SJCRH30 (cell line): ENCODE results near the gene ADAMTSL1. TPM values are rescaled to one million over a fixed set of nuclear protein-coding genes. Genes with fewer than 3 reads are reported as not detected.
A peak's percentile ranks its signal among the peaks of the same experiment; 100 is the strongest.

ENCODE experiments used
- DNase-seq, 2 experiments: peaks; one replicate each; pipeline ENCODE4 v3.0.0-alpha.2; 2015 to 2020
- H3K27ac ChIP-seq: fragments of 250-450 bp; sonication (Bioruptor Pico); 2 replicates; pipeline ENCODE4 v1.5.1; 2020; ENCODE audit warnings: mild to moderate bottlenecking, moderate library complexity
- H3K27me3 ChIP-seq: fragments of 250-450 bp; sonication (Bioruptor Pico); 2 replicates; pipeline ENCODE4 v1.5.1; 2020; ENCODE audit warnings: mild to moderate bottlenecking, moderate library complexity
- H3K36me3 ChIP-seq: fragments of 250-450 bp; sonication (Bioruptor Pico); 2 replicates; pipeline ENCODE4 v1.5.1; 2020; ENCODE audit warnings: mild to moderate bottlenecking, moderate library complexity
- H3K4me1 ChIP-seq: fragments of 250-450 bp; sonication (Bioruptor Pico); 2 replicates; pipeline ENCODE4 v1.5.1; 2020; ENCODE audit warnings: mild to moderate bottlenecking, moderate library complexity
- H3K4me3 ChIP-seq: fragments of 250-450 bp; sonication (Bioruptor Pico); 2 replicates; pipeline ENCODE4 v1.5.1; 2020; ENCODE audit warnings: mild to moderate bottlenecking, moderate library complexity
- H3K9me3 ChIP-seq: fragments of 250-450 bp; sonication (Bioruptor Pico); replicated peaks from 2 replicates; pipeline ENCODE4 v1.5.1; 2020; ENCODE audit warnings: mild to moderate bottlenecking, moderate library complexity
- total RNA-seq: library from RNA; depleted of rRNA; stranded (reverse); fragments of >200 nt; shearing (Covaris generic); gene quantifications from 2 replicates; pipeline ENCODE4 v1.2.3, GENCODE V29; 2014

Gene ADAMTSL1
- total RNA-seq, 1 experiment from 2014 or later: 3.3 TPM

- no peaks in the 10 kb centered on the region for H3K9me3 ChIP-seq
- no peak overlapping the region for H3K4me3 ChIP-seq
- no peaks in the 10 kb centered on the region for H3K27me3 ChIP-seq
- H3K36me3 ChIP-seq: no peaks in the 10 kb centered on the region
- DNase-seq: no peak
- no peak overlapping the region for H3K27ac ChIP-seq
- peaks cover 5% of the 10 kb centered on the region for H3K4me1 ChIP-seq
These were observed 432.1 kb downstream of the ADAMTSL1 start for GRCh38 chr9:18905883-18906629.

DNA sequence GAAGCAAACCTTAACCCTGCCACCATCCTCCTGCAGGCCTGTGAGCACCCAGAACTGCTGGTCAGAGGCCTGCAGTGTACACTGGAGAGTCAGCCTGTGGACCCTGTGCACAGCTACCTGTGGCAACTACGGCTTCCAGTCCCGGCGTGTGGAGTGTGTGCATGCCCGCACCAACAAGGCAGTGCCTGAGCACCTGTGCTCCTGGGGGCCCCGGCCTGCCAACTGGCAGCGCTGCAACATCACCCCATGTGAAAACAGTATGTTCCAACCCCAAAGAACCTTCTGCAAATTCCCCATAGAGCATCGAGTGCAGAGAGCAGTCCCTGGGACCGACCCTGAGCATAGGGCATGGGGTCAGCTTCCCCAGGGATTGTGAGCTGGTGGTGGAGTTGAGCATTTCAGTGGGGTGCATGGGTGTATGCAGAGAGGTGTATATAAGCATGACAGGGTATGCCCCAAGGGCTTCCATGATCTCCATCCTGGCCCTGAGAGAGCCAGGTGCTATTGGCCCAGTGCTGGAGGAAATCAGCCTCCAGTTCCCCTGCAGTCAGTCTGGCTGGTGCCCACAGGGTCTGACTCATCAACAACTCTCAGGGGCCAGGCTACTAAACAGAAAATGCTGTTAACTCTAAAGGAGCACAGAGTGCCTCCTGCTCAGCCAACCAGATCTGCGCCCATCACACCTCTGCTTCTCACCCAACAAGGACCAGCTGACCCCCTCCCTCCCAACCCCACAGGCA is 432.9 kb downstream of the ADAMTSL1 start:
- no peak overlapping the region for H3K27ac ChIP-seq
- no peak overlapping the region for H3K4me3 ChIP-seq
- H3K9me3 ChIP-seq: no peaks in the 10 kb centered on the region
- no peaks in the 10 kb centered on the region for H3K36me3 ChIP-seq
- peaks cover 5% of the 10 kb centered on the region for H3K4me1 ChIP-seq
- DNase-seq: peak; percentile 22 to 34
- H3K27me3 ChIP-seq: no peaks in the 10 kb centered on the region

DNA sequence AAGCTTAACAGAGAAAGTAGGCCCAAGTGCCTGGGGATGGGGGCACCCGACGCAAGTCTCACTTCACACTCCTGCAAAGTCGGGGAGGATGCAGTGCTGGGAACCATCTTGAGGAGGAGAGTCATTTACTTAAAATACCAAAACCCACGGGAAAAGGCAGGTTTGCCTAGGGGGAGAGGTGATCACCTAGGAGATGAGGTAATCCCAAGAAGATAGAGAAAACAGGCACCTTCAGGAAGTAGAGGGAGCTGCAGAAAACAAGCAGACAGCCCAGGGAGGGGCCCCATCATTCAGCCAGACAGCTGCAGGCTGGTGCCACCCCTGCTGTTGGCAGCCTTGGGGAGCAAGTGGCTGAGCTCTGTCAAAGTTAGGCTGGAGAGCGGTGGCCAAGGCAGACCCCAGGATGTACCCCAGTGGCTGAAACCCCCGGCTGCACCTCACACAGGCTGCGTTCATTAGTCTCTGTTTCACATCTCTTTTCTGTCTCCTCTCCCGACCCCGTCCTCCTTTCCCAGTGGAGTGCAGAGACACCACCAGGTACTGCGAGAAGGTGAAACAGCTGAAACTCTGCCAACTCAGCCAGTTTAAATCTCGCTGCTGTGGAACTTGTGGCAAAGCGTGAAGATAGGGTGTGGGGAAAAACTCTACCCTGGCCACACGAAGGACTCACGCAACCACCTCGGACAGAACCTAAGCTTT is 434.1 kb downstream of the ADAMTSL1 start:
- no peaks in the 10 kb centered on the region for H3K27me3 ChIP-seq
- no peak for DNase-seq

DNA sequence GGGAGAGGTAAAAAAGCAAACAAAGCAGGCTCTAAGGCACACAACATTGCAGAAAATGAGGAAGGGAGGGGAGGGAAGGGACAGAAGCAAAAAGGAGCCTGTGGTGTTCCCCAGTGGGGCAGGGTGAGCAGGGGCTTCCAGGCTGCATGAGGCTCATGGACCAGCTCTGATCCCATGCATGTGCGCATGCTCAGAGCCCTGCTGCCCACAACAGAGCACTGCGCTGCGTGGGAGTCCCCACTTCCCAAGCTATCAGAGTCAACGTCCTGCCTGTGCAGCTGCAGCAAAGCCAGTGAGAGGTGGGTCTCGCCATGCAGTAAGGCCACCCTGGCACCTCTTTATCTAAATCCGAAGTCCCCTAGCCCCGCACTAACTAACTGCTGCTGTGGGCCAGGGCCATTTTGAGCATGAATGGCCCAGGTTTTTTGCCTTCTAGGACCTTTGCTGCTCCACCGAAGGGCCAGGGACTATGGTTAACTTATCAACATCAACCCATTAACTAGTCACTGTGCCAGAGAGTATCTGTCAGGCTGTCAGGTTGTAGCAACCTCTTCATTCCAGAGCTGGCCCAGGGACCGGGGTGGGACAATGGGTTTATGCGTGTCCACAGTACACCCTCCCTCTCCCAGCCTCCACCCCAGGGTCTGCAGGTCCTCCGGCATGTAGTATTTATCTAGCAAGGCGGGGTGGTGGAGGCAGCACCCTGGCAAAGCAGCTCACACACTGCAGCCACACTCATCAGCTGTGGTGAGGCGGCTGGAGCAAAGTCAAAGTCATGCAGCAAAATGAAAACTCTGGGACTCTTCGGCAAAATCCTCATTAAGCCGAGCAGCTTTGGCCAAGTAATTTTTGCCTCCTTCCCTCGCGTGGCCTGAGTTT is 435.4 kb downstream of the ADAMTSL1 start:
- Histone ChIP-seq H3K4me1 (peaks cover 5% of the 10 kb centered on the region), H3K9me3 (no peaks in the 10 kb centered on the region), H3K27me3 (no peaks in the 10 kb centered on the region), H3K36me3 (no peaks in the 10 kb centered on the region), H3K4me3 (no peak overlapping the region), H3K27ac (no peak overlapping the region)
- no peak for DNase-seq

More for the DNA sequence above, 434.1 kb downstream of the ADAMTSL1 start:
- H3K4me3 ChIP-seq: no peak overlapping the region
- no peaks in the 10 kb centered on the region for H3K9me3 ChIP-seq
- peaks cover 5% of the 10 kb centered on the region for H3K4me1 ChIP-seq
- H3K27ac ChIP-seq: no peak overlapping the region
- H3K36me3 ChIP-seq: no peaks in the 10 kb centered on the region

DNA sequence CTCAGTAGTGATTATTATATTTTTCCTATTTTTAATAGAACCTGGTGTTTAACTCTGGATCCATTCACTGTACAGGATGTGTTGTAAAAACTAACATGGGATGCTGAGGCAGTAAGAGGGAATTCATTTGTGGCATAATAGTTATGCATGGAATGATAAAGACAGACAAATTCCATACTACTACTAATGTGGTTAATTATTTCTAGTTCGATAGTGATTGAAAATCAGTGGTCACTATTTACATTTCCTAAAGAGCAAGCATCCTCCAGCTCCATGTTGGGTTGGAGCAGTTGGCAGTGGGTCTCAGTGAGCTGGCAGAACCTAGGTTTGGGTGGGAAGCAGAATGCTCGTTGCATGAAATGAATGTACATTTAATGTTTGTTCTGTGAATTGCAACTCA is 436.5 kb downstream of the ADAMTSL1 start:
- Histone ChIP-seq H3K36me3 (no peaks in the 10 kb centered on the region), H3K27ac (no peak overlapping the region), H3K4me3 (no peak overlapping the region), H3K4me1 (no peaks in the 10 kb centered on the region), H3K9me3 (no peaks in the 10 kb centered on the region), H3K27me3 (no peaks in the 10 kb centered on the region)
- no peak for DNase-seq

DNA sequence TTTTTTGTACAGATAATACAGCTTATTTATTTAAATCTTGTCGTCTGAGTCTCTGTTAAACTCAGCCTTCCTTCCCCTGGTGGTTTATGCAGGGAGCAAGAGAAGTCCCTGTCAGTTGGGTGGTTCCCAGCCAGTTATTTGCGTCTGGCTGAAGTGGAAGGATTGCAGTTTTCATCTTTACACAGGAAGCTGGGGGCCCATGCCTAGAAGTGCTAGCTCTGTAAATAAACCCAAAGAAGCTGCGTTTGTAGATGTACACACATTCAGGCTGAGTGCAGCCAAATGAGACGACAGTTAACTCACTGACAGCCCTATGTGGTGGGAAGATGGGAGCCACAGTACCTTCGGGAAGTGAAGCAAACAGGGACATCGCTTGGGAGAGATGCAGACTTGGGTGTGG is 437.0 kb downstream of the ADAMTSL1 start:
- H3K27ac ChIP-seq: no peak overlapping the region
- H3K27me3 ChIP-seq: no peaks in the 10 kb centered on the region
- no peaks in the 10 kb centered on the region for H3K9me3 ChIP-seq
- H3K4me1 ChIP-seq: no peaks in the 10 kb centered on the region
- DNase-seq: no peak
- H3K36me3 ChIP-seq: no peaks in the 10 kb centered on the region
- H3K4me3 ChIP-seq: no peak overlapping the region

DNA sequence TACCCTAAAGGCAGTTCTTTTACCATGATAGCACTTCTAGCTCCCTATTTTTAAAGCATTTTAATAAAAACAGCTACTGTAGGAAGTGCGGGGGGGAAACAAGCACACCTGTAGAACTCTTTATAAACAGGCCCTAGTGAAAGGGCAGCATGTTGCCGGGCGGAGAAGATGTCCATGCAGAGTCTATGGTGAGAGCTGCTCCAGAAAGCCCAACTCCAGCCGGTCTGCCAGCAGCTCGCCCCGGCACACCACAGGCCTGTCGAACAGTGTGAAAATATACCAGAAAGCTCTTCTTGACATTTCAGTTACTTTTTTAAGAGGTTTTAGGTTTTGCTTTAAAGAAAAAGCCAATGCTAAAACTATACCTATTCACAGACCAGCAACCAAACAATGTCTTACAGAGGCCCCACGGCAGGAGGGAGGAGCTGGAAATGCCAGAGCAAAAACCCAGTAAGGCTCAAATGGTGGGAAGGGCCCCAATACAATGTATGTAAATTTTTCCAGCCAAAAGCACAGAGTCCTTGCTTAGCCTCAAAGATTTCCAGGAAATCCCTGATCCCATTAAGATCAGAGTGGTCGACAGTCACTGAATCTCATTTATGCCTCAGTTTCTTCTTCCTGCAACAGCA is 437.9 kb downstream of the ADAMTSL1 start:
- Histone ChIP-seq H3K9me3 (no peaks in the 10 kb centered on the region), H3K4me3 (no peak overlapping the region), H3K27ac (no peak overlapping the region), H3K4me1 (no peaks in the 10 kb centered on the region), H3K36me3 (no peaks in the 10 kb centered on the region), H3K27me3 (no peaks in the 10 kb centered on the region)
- no peak for DNase-seq

DNA sequence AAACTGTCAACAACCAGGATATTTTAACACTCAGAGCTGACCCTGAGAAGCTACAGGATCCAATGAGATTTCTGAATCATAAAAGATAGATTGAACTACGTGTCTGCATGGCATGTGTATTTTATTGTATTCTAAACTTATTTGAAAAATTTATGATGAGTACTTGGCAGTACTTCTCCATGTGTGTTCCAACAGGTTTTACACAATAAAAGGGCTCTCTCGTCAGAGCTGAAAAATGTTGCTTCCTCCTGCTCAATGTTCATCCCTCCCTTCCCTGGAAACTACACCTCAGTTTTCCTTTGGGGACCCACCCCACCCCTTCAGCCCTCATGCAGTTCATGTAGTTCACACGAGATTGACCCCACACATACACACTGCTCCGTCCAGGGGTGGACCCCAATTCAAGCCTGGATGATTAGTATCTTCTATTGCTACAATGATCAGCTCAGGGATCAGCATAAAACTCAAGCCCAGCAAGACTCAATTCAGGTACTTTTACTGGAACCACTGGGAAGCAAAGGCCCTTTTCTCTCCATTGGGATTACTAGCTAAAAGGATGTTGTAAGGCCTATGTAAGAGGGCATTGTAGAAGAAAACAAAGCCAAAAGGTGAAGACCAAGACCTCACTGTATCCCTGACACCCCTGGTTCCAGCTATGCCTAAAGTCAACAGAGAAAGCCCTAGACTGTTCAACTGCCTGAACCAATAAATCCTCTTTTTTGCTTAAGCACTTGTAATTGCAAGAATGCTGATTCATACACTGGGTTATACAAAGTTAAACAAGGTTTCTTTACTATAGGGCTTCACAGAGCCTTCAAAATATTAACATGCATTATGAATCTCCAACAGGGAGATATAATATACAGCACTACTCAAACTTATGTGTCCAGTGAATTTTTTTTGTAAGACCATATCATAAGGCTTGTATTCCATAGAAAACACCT is 446.5 kb downstream of the ADAMTSL1 start:
- Histone ChIP-seq H3K27me3 (no peaks in the 10 kb centered on the region), H3K9me3 (no peaks in the 10 kb centered on the region), H3K4me3 (no peak overlapping the region), H3K4me1 (no peaks in the 10 kb centered on the region), H3K27ac (no peak overlapping the region), H3K36me3 (no peaks in the 10 kb centered on the region)
- DNase-seq: no peak

- no peak overlapping the region for H3K27ac ChIP-seq
- H3K27me3 ChIP-seq: no peaks in the 10 kb centered on the region
- DNase-seq: no peak
These were observed 447.6 kb downstream of the ADAMTSL1 start for GRCh38 chr9:18921366-18922075.

DNA sequence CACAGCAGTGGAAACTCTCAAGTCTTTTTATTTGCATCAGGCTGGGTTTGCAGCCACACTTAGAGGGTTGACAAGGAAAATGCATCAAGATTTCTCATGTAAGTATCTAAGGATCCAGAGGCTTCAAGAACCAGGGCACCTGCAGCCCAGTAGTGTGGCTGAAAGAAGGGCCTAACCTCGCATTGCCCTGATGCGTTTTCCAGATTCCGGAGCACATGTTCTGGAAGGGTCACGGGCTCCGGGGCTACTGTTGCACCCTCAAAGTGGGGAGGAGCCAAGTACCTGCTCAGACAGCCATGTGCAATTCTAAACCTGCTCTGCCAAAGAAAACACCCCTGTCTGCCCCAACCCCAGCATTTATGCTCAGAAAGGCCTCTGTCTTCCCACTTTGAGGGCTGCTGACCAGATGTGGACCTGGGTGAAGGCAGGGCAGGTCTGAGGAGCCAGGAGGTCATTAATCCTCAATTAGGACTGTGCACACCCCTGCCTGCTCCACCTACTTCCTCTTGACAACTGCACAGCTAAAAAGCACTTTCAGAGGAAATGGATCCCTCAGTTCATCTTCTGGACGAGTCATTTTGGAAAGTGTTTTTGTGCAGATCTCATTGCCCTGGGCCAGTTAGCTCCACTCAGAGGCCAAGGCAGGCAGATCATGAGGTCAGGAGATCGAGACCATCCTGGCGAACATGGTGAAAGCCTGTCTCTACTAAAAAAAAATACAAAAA is 448.4 kb downstream of the ADAMTSL1 start:
- no peaks in the 10 kb centered on the region for H3K36me3 ChIP-seq
- no peaks in the 10 kb centered on the region for H3K9me3 ChIP-seq
- no peak overlapping the region for H3K27ac ChIP-seq
- no peak for DNase-seq
- H3K27me3 ChIP-seq: no peaks in the 10 kb centered on the region
- H3K4me1 ChIP-seq: no peaks in the 10 kb centered on the region
- H3K4me3 ChIP-seq: no peak overlapping the region

More at GRCh38 chr9:18921366-18922075, 447.6 kb downstream of the ADAMTSL1 start:
- no peak overlapping the region for H3K4me3 ChIP-seq
- H3K36me3 ChIP-seq: no peaks in the 10 kb centered on the region
- H3K4me1 ChIP-seq: no peaks in the 10 kb centered on the region
- H3K9me3 ChIP-seq: no peaks in the 10 kb centered on the region

GRCh38 chr9:18923167-18923566 is 449.2 kb downstream of the ADAMTSL1 start:
- peak in 1 of 2 experiments; percentile 4 for DNase-seq
- Histone ChIP-seq H3K4me3 (no peak overlapping the region), H3K27ac (no peak overlapping the region), H3K36me3 (no peaks in the 10 kb centered on the region), H3K4me1 (no peaks in the 10 kb centered on the region), H3K9me3 (no peaks in the 10 kb centered on the region), H3K27me3 (no peaks in the 10 kb centered on the region)

GRCh38 chr9:18923671-18924430 is 449.9 kb downstream of the ADAMTSL1 start:
- DNase-seq: no peak
- Histone ChIP-seq H3K9me3 (no peaks in the 10 kb centered on the region), H3K4me1 (no peaks in the 10 kb centered on the region), H3K27me3 (no peaks in the 10 kb centered on the region), H3K36me3 (no peaks in the 10 kb centered on the region), H3K27ac (no peak overlapping the region), H3K4me3 (no peak overlapping the region)
